ENCODE data around the gene ATP8B3. TPM values are rescaled to one million over a fixed set of nuclear protein-coding genes. Genes with fewer than 3 reads are reported as not detected.

ATP8B3 gene
- total RNA-seq, 4 donors from 2014 or later: 0.35 to 4.5 (median 0.94) TPM; not detected in 1

GRCh38 chr19:1859331-1859781 is 47.3 kb upstream of the ATP8B3 start:
- no peak for DNase-seq
- Histone ChIP-seq H3K9me3 (no peaks in the 10 kb centered on the region), H3K4me1 (peaks cover 24 to 71% (median 45%) of the 10 kb centered on the region in 4 donors), H3K27ac (peak overlapping the region; percentile 96 to 99 (median 98)), H3K36me3 (no peaks in the 10 kb centered on the region), H3K27me3 (no peaks in the 10 kb centered on the region), H3K4me3 (peak overlapping the region in 2 of 4 donors; percentile 73 to 94)
- no peak for TF ChIP-seq CTCF (IDR thresholded peaks at IDR 0.05)
- no peak for TF ChIP-seq POLR2A (IDR thresholded peaks at IDR 0.05)

DNA sequence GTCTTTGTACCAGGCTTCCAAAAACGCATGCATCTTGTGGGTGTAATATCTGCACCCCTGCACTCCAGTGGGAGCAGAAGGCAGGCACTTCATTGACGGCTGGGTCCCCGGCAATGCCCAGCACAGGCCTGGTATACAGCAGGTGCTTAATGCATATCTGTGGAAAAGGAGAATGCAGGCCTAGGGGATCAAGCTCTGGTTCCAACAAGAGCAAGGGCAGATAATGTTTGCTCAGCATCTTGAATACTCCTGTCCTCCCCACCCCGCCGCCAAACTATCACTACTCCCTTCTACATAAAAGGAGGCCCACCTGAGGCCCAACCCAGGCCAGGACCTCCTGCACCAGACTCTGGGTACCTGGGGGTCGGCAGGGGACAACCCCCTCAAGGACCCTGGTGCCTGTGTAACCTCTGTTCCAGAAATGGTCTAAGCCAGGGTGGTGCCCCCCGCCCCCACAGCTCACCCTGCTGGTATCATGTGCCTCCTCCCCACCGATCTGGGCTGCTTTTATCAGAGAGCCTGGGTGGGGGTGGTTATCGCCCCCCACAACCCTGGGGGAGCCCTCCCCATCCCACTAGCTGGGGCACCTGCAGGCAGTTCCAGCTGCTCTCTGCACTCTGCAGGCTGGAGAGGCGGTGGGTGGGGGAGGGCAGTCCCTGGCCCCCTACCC is 46.5 kb upstream of the ATP8B3 start:
- Histone ChIP-seq H3K27me3 (no peaks in the 10 kb centered on the region), H3K27ac (peak overlapping the region; percentile 96 to 99 (median 98)), H3K4me3 (peak overlapping the region in 2 of 4 donors; percentile 56 to 63), H3K9me3 (no peaks in the 10 kb centered on the region), H3K4me1 (peaks cover 26 to 79% (median 51%) of the 10 kb centered on the region in 4 donors), H3K36me3 (no peaks in the 10 kb centered on the region)
- DNase-seq: no peak
- TF ChIP-seq CTCF (IDR thresholded peaks at IDR 0.05): no peak
- no peak for TF ChIP-seq POLR2A (IDR thresholded peaks at IDR 0.05)

- peak overlapping the region; percentile 96 to 99 (median 98) for H3K27ac ChIP-seq
- H3K4me3 ChIP-seq: peak overlapping the region; percentile 42 to 63 (median 49)
- no peaks in the 10 kb centered on the region for H3K9me3 ChIP-seq
- H3K4me1 ChIP-seq: peaks cover 27 to 87% (median 54%) of the 10 kb centered on the region in 4 donors
- H3K27me3 ChIP-seq: no peaks in the 10 kb centered on the region
- DNase-seq: peak in 2 of 3 donors; percentile 81 to 88
- TF ChIP-seq POLR2A (IDR thresholded peaks at IDR 0.05) (peak in 1 of 2 donors; percentile 34), CTCF (IDR thresholded peaks at IDR 0.05) (no peak)
- H3K36me3 ChIP-seq: no peaks in the 10 kb centered on the region
Observed at GRCh38 chr19:1857648-1858326, 45.7 kb upstream of the ATP8B3 start.

- Histone ChIP-seq H3K4me1 (peaks cover 27 to 90% (median 58%) of the 10 kb centered on the region in 4 donors), H3K4me3 (peak overlapping the region; percentile 42 to 63 (median 49))
- TF ChIP-seq POLR2A (IDR thresholded peaks at IDR 0.05) (peak; percentile 89 to 94), CTCF (IDR thresholded peaks at IDR 0.05) (no peak)
Observed at GRCh38 chr19:1856698-1857603, 44.9 kb upstream of the ATP8B3 start.

DNA sequence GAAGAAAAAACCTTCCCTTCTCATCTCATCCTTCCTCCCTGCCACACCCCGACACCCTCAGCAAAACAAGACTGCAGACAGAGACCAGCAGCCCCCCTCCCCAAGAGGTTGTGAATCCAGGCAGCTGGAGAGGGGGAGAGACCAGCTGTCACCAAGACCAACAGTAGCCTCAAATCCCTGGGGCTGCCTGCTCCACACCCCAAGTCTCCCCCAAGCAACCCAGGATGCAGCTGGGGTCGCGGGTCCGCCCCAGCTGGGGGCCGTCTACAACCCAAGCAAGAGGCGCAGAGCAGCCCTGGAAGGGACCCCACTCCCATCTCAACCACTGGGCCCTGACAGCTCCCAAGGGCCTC is 44.2 kb upstream of the ATP8B3 start:
- H3K4me1 ChIP-seq: peaks cover 27 to 92% (median 57%) of the 10 kb centered on the region in 4 donors

More at GRCh38 chr19:1856698-1857603, 44.9 kb upstream of the ATP8B3 start:
- Histone ChIP-seq H3K36me3 (no peaks in the 10 kb centered on the region), H3K9me3 (no peaks in the 10 kb centered on the region), H3K27me3 (no peaks in the 10 kb centered on the region), H3K27ac (peak overlapping the region; percentile 96 to 99 (median 98))
- DNase-seq: peak; percentile 85 to 97 (median 95)

More for the DNA sequence above, 44.2 kb upstream of the ATP8B3 start:
- H3K4me3 ChIP-seq: peak overlapping the region; percentile 42 to 63 (median 49)
- H3K36me3 ChIP-seq: no peaks in the 10 kb centered on the region
- TF ChIP-seq POLR2A (IDR thresholded peaks at IDR 0.05): no peak
- no peak for TF ChIP-seq CTCF (IDR thresholded peaks at IDR 0.05)
- H3K27ac ChIP-seq: peak overlapping the region; percentile 96 to 99 (median 98)
- DNase-seq: no peak
- no peaks in the 10 kb centered on the region for H3K27me3 ChIP-seq
- no peaks in the 10 kb centered on the region for H3K9me3 ChIP-seq

Measured in Peyer's patch (tissue), 4 donors.